Measurements from ENCODE around the gene SMIM9.
A peak's percentile ranks its signal among the peaks of the same experiment; 100 is the strongest.
"Not testable (repeated sequence)": the region's sequence is repeated elsewhere in the genome, so short reads cannot be mapped to it uniquely, and the experiment has no call there.

SMIM9 gene

GRCh38 chrX:154834562-154834961 lies at the start of gene SMIM9:
Gene SMIM9, minus strand, starts transcription at chrX:154834662. Its CDS starts 3,806 bp downstream, at chrX:154830856.
- Histone ChIP-seq H3K4me3 (replicated peaks; ENCODE audit: low read depth, low read length) (no peak within 1 kb of the TSS), H3K27me3 (replicated peaks; ENCODE audit: control insufficient read depth, insufficient read depth, low read length) (no peaks in the 10 kb centered on the region), H3K36me3 (ENCODE audit: control insufficient read depth, insufficient read depth, low read length) (no peaks in the 10 kb centered on the region)
- no peak for DNase-seq (ENCODE audit: extremely low read depth, insufficient read length)
- no peak for TF ChIP-seq CTCF (IDR thresholded peaks at IDR 0.05; ENCODE audit: insufficient read depth, low read length, poor library complexity, severe bottlenecking)

GRCh38 chrX:154884069-154884468 lies 49.6 kb upstream of the SMIM9 start:
- not testable (repeated sequence) for H3K27me3 ChIP-seq (replicated peaks; ENCODE audit: control insufficient read depth, insufficient read depth, low read length); DNase-seq (ENCODE audit: extremely low read depth, insufficient read length); H3K36me3 ChIP-seq (ENCODE audit: control insufficient read depth, insufficient read depth, low read length); H3K4me3 ChIP-seq (replicated peaks; ENCODE audit: low read depth, low read length)

GRCh38 chrX:154873329-154873728 lies 38.9 kb upstream of the SMIM9 start:
- no peak for TF ChIP-seq CTCF (IDR thresholded peaks at IDR 0.05; ENCODE audit: insufficient read depth, low read length, poor library complexity, severe bottlenecking)
- Histone ChIP-seq H3K27me3 (replicated peaks; ENCODE audit: control insufficient read depth, insufficient read depth, low read length) (no peaks in the 10 kb centered on the region), H3K4me3 (replicated peaks; ENCODE audit: low read depth, low read length) (no peak overlapping the region), H3K36me3 (ENCODE audit: control insufficient read depth, insufficient read depth, low read length) (no peaks in the 10 kb centered on the region)
- no peak for DNase-seq (ENCODE audit: extremely low read depth, insufficient read length)

- H3K4me3 ChIP-seq (replicated peaks; ENCODE audit: low read depth, low read length); DNase-seq (ENCODE audit: extremely low read depth, insufficient read length); H3K27me3 ChIP-seq (replicated peaks; ENCODE audit: control insufficient read depth, insufficient read depth, low read length); H3K36me3 ChIP-seq (ENCODE audit: control insufficient read depth, insufficient read depth, low read length): not testable (repeated sequence)
These were observed 34.1 kb upstream of the SMIM9 start for GRCh38 chrX:154868522-154868921.

GRCh38 chrX:154855256-154855655 lies 20.8 kb upstream of the SMIM9 start:
- DNase-seq (ENCODE audit: extremely low read depth, insufficient read length), result no peak
- H3K4me3 ChIP-seq (replicated peaks; ENCODE audit: low read depth, low read length), result no peak overlapping the region
- H3K36me3 ChIP-seq (ENCODE audit: control insufficient read depth, insufficient read depth, low read length), result no peaks in the 10 kb centered on the region
- H3K27me3 ChIP-seq (replicated peaks; ENCODE audit: control insufficient read depth, insufficient read depth, low read length), result no peaks in the 10 kb centered on the region
- no peak for TF ChIP-seq CTCF (IDR thresholded peaks at IDR 0.05; ENCODE audit: insufficient read depth, low read length, poor library complexity, severe bottlenecking)

- H3K36me3 ChIP-seq (ENCODE audit: control insufficient read depth, insufficient read depth, low read length), result no peaks in the 10 kb centered on the region
- no peak for TF ChIP-seq CTCF (IDR thresholded peaks at IDR 0.05; ENCODE audit: insufficient read depth, low read length, poor library complexity, severe bottlenecking)
- no peak for DNase-seq (ENCODE audit: extremely low read depth, insufficient read length)
- H3K27me3 ChIP-seq (replicated peaks; ENCODE audit: control insufficient read depth, insufficient read depth, low read length), result no peaks in the 10 kb centered on the region
- H3K4me3 ChIP-seq (replicated peaks; ENCODE audit: low read depth, low read length), result no peak overlapping the region
These were observed 16.6 kb upstream of the SMIM9 start for GRCh38 chrX:154850957-154851611.

GRCh38 chrX:154840856-154841255 lies 6.4 kb upstream of the SMIM9 start:
- TF ChIP-seq CTCF (IDR thresholded peaks at IDR 0.05; ENCODE audit: insufficient read depth, low read length, poor library complexity, severe bottlenecking), result peak; percentile 39
- H3K27me3 ChIP-seq (replicated peaks; ENCODE audit: control insufficient read depth, insufficient read depth, low read length), result no peaks in the 10 kb centered on the region
- H3K36me3 ChIP-seq (ENCODE audit: control insufficient read depth, insufficient read depth, low read length), result no peaks in the 10 kb centered on the region
- no peak for DNase-seq (ENCODE audit: extremely low read depth, insufficient read length)
- H3K4me3 ChIP-seq (replicated peaks; ENCODE audit: low read depth, low read length), result no peak overlapping the region

All from GM06990 (cell line).